Occipital lobe (tissue), 2 donors: Measurements from ENCODE around the gene TFAP2E. TPM values are rescaled to one million over a fixed set of nuclear protein-coding genes. Genes with fewer than 3 reads are reported as not detected.

ENCODE experiments used
- DNase-seq: peaks from one replicate; lab custom pipeline; 2025; lab: John Stamatoyannopoulos, UW
- total RNA-seq: library from RNA; depleted of rRNA; stranded (reverse); fragments of >200 nt; gene quantifications from one replicate; pipeline ENCODE4 v1.2.3, GENCODE V29; 2014

TFAP2E gene
- total RNA-seq, result 0.62 TPM

DNA sequence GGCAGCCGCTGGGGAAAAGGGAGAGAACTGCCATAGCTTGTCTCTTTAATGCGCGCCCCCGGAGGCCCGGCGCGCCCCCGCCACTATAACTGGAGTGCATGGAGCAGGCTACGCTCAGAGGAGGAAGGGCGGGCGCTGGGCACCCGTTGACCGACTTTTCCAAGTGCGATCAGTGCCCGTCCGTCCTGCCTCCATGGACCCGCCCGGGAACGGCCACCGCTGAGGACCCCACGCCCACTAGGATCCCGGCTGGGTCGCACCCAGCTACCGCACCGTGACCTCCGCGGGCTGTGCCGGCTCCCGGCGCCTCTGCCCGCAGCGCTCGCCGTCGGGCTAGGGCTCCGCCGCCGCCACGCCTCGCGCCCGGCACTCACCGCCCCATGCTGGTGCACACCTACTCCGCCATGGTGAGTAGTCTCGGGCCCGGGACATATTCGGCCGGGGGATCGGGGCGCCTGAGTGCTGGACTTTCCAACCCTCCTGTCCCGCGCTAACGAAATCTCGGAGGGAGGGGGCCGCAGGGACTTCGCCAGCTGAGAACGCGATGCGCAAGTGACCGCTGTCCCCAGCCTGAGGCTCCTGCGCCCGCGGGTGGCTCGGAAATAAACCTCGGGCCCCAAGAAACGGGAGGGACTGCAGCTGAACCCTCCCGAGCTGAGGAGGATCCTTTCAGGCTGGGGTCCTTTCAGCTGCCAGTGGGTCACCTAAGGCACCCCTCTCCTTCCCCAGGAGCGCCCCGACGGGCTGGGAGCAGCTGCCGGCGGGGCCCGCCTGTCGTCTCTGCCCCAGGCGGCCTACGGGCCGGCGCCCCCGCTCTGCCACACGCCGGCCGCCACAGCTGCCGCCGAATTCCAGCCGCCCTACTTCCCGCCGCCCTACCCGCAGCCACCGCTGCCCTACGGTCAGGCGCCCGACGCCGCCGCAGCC is at the start of gene TFAP2E:
Gene TFAP2E, plus strand, starts transcription at position 117 of the 927 bp plus-strand sequence. Its CDS starts 264 bp downstream, at position 381.
- DNase-seq, result peak; percentile 23

DNA sequence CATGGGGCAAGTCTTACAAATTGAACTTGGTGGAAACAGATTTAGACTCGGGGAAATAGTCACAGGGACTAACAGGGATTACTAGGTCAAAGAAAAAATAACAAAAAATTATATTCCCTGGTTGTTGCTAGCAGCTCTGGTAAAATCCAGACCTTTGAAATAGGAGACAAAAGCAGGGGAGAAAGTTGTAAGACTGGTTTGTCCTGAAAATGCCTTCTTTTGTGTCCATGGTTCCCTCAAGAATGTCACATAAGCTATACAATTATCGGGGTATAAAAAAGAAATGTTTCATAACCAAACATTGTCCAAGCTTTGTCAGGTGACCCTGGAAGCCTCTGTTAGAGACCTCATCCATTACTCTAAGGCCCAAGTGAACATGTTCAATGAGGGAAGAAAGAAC is 49.0 kb upstream of the TFAP2E start:
- no peak for DNase-seq

DNA sequence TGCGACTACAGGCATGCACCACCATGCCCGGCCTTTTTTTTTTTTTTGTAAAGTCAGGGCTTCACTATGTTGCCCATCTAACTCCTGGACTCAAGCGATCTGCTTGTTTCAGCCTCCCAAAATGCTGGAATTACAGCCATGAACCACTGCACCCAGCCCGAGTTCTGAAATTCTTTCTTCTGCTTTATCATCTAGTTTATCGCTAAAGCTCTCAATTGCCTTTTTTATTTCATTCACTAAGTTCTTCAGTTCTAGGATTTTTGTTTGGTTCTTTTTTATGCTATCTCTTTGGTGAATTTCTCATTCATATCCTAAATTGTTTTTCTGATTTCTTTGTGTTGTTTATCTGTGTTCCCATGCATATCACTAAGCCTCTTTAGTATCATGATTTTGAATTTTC is 42.9 kb upstream of the TFAP2E start:
- DNase-seq, result no peak

DNA sequence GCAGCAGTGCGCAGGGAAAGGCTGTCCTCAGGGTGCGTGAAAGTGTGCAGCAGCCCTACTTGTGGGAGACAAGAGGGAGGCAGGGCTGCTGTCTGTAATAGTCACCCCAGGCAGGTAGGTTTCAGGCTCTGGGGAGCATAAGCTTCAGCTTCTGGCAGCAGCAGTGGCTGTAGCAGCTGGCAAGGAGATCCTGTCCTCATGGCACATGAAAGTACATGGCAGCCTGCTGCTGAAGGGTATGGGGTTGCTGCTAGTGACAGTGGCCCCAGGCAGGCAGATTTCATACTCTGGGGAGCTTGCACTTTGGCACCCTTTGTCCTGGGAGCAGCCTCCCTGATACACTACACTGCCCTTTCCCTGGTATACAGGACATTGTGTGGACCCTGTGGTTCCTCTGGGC is 42.2 kb upstream of the TFAP2E start:
- DNase-seq, result no peak

- no peak for DNase-seq
Observed at GRCh38 chr1:35531368-35531767, 41.7 kb upstream of the TFAP2E start.

GRCh38 chr1:35532497-35533223 is 40.5 kb upstream of the TFAP2E start:
- peak; percentile 23 for DNase-seq

DNA sequence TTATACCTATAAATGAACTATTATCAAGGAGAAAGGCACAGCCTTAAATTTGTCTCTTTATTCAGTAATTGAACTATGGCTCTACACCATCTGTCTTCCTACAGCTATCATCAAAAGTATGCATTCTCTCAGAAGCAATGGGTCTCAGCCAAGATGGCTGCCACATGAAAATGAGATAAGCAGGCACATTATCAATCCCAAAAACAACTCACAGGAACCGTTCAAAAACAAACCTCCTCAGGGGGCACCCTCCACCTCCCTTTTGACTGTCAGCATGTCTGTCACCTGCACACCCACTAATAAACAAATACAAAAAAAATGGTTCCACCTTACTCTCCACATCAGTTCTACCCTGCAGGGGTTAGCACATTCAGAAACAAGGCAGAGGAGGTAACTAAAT is 39.5 kb upstream of the TFAP2E start:
- no peak for DNase-seq

DNA sequence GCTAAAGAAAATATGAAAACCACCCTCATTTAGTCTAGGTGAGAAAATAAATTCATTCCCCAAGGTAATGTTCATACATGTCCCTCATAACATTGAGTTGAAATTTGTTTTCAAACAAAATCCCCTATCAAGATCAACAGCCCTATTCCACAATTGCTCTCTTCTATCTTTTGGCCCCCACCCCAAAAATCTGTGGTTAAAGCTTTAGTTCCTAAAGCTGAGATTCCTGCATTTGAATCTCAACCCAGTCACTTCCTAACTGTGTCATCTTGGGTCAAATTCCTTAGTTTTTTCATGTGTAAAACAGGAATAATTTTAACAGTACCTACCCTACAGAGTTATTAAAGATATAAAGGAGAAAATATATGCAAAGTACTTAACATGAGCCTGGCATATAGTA is 37.9 kb upstream of the TFAP2E start:
- no peak for DNase-seq

DNA sequence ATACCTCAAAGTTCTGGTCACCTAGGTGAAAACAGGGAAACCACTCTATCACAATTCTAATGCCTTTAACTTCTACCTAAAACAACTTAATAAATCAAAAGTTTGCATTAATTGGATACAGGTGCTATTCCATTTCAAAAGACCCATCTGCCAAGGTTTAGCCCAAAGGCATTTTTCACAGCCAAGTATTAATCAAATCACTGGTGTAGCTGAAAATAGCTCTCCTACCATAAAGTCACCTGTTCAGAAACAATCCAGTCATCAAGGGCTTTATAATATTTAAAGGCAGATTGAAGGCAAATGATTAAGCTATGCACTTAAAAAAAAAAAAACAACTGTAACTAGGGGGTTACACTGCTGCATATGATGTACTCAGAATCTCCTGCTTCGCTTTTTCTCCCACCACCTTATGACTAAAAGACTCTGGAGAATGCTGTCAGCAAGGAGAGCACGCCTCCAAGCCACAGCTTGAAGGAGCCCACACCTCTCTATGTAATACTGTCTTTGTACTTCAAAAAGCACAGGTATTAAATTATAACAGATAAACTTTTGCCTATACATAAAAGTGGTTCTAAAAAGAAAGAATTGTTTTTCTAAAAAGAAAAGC is 36.5 kb upstream of the TFAP2E start:
- no peak for DNase-seq

DNA sequence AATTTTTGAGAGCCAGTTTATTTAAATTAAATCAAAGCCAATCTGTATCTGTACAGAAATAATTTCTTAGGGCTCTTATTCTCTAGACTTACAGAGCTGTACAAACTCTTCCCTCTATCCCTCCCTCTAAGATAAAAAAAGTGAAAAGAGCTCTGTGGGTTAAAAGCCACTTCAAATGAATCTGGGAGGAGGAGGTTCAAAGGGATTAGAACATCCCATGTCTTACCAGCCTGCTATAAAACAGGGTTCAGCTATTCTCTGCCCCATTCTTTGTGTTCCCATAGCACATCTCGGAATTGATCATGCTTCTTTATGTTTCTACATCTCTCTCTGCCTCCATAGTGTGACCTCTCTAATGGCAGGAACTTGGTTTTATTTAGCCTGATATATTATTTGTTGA is 35.3 kb upstream of the TFAP2E start:
- DNase-seq, result no peak

DNA sequence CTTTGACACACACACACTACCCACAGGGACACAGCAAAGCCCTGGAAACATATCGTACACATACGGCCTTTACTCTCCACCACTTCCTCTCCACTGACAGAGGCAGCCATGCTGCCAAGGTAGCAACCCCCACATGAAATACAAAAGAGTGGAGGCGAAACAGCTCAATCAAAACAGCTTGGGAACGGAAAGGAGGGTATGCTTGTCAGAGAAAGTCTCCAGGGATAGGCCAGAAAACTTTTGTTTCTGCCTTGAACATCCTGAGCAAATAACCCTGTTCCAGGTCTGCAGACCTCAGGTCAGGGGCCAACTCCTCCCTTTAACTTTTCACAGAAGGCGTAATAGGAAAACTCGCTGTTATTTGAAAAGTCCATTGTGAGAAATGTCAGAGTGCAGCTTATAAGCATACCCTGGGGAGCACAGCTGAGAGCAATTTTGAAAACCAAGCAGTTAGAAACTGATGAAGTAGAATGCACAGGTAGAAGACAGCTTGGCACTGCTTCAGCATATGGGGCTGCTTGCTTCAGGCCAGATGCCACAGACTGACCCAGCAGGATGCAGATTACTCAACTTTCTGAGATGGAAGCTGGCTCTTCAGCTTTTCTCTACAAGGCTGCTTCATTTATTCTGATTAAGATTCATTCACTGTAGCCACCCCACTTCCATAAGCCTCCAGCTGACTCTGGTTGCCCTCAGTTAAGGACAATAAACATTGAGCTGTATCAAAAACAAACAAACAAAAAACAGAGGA is 33.9 kb upstream of the TFAP2E start:
- DNase-seq, result no peak

DNA sequence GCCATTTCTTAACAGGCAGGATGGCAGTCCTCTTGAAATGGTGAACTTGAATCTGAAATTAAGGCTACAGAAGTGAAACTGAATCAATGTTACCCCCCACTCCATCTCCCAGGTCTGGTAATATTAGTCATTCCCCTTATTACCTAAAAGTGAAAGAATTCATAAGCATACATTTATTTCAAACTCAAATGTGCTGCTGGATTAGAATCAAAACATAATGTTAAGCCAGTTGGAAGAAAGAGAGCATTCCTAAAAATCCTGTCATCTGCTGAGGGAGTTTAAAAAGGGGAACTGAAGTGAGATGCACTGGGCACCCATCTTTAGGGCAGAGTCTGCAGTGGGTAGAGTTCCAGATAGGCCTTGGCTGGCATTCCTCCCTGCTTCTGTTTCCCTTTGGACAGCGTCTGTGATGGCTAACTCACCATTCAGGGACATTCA is 33.3 kb upstream of the TFAP2E start:
- no peak for DNase-seq

GRCh38 chr1:35544976-35545375 is 28.1 kb upstream of the TFAP2E start:
- DNase-seq, result no peak

DNA sequence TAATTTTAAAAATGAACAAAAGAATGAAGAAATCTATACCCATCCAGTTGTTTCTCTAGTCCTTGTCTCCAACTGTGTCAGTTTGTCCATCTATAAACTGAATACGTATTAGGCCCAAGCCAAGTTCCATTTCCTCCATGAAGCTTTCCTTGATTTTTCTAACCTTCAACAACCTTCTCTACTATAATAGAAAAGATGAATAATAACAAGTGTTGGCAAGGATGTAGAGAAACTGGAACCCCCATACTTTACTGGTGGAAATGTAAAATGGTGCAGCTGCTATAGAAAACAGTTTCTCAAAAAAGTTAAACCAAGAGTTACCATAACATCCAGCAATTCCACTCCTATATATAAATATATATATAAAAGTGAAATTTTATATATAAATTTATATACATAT is 26.5 kb upstream of the TFAP2E start:
- no peak for DNase-seq

- no peak for DNase-seq
Observed at GRCh38 chr1:35553851-35554250, 19.3 kb upstream of the TFAP2E start.

DNA sequence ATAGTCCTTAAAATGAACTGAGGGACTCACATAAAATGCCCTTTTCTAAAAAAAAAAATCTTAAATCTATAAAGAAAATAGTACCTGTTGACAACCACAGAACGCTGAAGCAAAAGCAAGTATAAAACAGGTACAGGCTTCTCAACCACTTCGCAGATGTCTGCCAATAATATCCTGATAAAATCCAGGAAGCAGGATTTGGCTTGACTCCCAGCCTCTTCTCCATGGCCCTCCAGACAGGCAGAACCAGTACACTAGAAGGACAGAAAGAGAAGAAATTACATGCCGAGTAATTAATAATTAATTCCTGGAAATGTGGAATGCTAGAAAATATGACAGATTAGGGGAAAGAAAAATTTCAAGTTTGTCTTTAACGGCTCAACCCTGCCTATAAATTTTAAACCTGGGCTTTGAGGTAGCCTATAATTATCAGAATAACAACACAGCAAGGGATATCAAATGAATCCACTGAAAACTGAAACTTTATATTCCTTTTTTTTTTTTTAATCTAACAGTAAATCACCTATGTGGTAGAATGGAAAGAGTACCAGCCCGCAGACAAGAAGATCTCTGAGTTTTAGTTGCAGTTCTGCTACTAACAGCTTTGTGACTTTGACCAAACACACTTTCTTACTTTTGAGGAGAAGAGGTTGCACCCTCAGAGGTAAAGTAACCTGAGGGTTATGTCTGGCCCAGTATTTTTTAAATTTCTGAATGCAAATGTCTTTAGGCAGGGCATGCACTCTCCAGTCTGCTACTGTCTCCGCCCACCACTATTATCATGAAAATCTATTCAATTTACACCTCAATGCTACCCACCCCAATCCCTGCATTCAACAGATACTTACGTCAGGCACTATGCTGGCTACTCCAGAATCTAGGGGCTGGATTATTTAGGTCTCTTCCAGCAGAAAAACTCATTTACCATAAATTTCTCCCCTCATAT is 18.6 kb upstream of the TFAP2E start:
- no peak for DNase-seq

GRCh38 chr1:35555212-35555584 is 17.9 kb upstream of the TFAP2E start:
- no peak for DNase-seq

- DNase-seq, result no peak
Observed at GRCh38 chr1:35555601-35556477, 17.3 kb upstream of the TFAP2E start.

DNA sequence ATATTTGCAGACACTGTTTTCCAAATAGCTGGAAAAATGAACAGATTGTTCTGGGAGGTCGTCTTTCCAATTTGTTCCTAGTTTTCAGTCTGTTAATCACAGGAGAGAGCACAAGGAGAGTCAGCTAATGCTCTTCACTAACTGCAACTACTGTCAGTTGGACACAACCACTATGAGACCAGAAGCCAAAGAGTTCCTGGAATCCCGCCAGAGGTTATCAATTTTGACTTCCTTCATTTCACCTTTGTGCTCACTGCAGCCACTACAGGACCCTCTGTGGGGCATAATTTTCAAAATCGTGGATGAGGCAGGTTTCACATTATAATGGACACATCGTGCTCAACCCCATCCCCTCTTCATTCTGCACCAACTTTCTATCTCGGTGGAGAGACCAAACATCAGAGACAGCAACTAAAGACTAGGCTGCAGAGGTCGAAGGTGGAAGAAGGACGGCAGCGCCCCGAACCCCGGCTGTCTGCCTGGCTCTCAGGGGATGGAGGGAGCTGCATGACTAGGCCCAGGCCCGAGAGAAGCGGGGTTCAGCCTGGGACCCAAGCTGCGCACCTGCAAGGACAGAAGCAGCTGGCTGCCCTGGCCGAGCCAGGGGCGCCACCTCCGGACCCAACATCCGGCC is 16.5 kb upstream of the TFAP2E start:
- DNase-seq, result no peak
